ENCODE results near the gene GPR3.

DNA sequence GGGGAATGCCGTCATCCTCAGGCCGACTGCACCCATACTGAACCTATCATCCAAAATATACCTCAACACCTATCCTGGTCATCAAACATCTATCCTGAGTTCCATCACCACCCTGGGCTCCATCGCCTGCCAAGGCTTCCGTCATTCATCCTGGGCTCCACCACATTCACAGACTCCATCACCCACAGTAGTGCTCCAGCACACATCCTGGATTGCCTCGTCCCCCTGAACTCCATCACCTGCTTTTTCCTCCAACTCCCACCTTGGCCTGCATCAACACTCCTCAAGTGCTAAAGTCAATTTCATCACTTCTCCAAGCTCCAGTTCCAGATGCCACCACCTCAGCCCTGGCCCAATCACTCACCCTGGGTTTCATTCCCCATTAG, 33.5 kb upstream of the GPR3 start:
- no peak for TF ChIP-seq CTCF (IDR thresholded peaks at IDR 0.05; ENCODE audit: insufficient read depth, low read length)
- TF ChIP-seq, protein P1, sequence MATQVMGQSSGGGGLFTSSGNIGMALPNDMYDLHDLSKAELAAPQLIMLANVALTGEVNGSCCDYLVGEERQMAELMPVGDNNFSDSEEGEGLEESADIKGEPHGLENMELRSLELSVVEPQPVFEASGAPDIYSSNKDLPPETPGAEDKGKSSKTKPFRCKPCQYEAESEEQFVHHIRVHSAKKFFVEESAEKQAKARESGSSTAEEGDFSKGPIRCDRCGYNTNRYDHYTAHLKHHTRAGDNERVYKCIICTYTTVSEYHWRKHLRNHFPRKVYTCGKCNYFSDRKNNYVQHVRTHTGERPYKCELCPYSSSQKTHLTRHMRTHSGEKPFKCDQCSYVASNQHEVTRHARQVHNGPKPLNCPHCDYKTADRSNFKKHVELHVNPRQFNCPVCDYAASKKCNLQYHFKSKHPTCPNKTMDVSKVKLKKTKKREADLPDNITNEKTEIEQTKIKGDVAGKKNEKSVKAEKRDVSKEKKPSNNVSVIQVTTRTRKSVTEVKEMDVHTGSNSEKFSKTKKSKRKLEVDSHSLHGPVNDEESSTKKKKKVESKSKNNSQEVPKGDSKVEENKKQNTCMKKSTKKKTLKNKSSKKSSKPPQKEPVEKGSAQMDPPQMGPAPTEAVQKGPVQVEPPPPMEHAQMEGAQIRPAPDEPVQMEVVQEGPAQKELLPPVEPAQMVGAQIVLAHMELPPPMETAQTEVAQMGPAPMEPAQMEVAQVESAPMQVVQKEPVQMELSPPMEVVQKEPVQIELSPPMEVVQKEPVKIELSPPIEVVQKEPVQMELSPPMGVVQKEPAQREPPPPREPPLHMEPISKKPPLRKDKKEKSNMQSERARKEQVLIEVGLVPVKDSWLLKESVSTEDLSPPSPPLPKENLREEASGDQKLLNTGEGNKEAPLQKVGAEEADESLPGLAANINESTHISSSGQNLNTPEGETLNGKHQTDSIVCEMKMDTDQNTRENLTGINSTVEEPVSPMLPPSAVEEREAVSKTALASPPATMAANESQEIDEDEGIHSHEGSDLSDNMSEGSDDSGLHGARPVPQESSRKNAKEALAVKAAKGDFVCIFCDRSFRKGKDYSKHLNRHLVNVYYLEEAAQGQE (IDR thresholded peaks at IDR 0.05; ENCODE audit: insufficient replicate concordance, low read depth) = no peak
- no peak for TF ChIP-seq POLR2AphosphoS5 (IDR thresholded peaks at IDR 0.05; ENCODE audit: low read depth)
